Measurements from ENCODE around the gene TNP1.

The TNP1 gene

GRCh38 chr2:216875862-216876261 is 16.0 kb upstream of the TNP1 start:
- no peak for DNase-seq (ENCODE audit: low read depth in 1 of 2, low spot score in 1 of 2)

GRCh38 chr2:216873573-216873972 is 13.7 kb upstream of the TNP1 start:
- no peak for DNase-seq (ENCODE audit: low read depth in 1 of 2, low spot score in 1 of 2)

GRCh38 chr2:216872624-216873023 is 12.8 kb upstream of the TNP1 start:
- no peak for DNase-seq (ENCODE audit: low read depth in 1 of 2, low spot score in 1 of 2)

- no peak for DNase-seq (ENCODE audit: low read depth in 1 of 2, low spot score in 1 of 2)
These were observed 12.2 kb upstream of the TNP1 start for GRCh38 chr2:216872040-216872439.

DNA sequence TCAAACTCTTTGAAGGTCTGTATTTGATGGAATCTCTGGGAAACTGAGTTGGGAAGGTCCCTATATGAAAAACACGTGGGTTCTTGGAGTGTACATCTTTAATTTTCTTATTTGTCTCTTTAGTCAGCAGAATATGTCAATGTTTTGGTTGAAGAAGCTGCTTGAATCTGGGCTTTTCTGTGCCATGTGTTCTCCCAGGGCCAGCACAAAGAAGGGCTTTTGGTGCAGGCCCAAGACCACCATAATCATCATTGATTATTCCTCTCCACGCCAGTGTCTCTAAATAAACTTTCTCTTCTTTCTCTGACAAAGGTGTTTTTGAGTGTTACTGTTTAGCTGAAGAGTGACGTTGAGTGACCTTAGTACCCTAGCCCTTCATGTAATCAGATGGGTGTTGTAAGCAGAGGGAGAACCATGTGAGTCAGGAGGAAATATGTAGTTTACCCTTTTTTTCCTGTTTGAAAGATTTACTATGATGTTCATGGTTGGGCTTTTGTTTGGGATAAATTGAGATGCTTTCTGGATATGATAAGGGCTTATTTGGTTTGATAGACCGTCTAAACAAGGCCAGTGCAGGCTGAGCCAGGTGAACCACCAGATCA is 11.6 kb upstream of the TNP1 start:
- DNase-seq (ENCODE audit: low read depth in 1 of 2, low spot score in 1 of 2) = no peak

GRCh38 chr2:216870508-216871332 is 10.9 kb upstream of the TNP1 start:
- DNase-seq (ENCODE audit: low read depth in 1 of 2, low spot score in 1 of 2) = no peak

GRCh38 chr2:216866515-216867095 is 6.7 kb upstream of the TNP1 start:
- DNase-seq (ENCODE audit: low read depth in 1 of 2, low spot score in 1 of 2) = no peak

DNA sequence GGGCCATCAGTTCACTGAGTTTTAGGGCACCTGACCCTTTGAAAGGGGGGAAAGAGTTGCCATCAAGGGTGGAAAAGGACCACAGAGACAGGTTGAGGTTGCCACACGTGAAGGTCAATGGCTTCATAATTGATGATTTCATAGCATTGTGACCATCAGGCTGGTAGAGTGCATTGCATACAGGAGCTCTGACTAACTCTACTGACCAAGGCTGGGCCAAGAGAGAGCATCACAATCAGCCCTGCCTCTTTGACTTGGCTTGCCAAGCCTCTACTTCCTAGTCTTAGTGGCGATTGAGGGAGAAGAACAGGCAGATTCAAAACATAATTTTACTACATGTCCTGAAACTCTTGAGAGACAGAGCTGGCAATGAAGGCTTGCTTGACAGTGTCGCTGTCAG is 5.8 kb upstream of the TNP1 start:
- no peak for DNase-seq (ENCODE audit: low read depth in 1 of 2, low spot score in 1 of 2)

DNA sequence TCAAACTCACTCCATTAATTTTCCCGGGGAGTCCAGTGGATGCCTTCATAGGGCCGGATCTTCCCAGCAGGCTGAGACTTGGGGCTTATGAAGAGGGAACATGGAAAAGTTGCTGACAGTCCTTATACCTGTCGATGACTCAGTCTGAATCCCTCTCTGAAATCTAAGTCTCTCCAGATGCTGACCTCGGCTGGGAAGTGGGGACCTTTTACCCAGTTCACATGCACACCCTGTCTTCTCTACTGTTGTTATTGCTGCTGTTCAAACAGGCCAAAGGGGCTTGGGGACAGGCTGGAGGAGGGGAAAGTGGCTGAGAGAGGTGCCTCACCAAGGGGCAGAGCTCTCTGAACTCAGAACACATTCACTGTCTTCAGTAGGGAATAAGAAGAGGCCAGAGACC is 4.1 kb upstream of the TNP1 start:
- no peak for DNase-seq (ENCODE audit: low read depth in 1 of 2, low spot score in 1 of 2)

GRCh38 chr2:216862628-216863398 is 2.9 kb upstream of the TNP1 start:
- no peak for DNase-seq (ENCODE audit: low read depth in 1 of 2, low spot score in 1 of 2)

DNA sequence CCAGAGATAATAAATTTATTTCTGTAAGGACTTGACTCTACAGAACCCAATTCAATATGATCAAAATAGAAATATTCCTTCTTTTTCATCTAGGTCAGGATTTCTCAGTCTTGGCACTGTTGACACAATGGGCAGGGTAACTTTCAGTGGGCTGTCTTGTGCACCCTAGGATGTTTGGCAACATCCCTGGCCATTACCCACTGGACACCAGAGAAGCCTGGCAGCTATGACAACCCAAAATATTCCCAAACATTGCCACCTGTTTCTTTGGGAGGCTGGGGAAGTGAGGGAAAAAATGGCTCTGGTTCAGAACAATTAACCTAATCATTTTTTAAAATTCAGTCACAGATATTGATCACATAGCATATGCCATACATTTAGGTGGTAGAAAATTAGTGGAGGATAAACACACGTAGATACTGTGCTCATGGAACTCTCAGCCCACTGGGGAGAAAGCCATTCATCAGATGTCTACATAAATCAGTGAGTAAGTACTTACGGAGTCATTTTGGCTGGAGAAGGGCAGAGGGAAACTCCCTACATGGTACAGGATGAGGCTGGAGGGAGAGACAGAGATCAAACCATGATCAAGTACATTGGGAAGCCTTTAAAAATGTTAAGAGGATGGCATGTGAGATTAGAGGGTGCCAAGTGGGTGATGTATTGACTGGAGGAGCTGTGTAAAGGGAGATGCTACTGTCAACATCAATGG is 718 bp upstream of the TNP1 start:
- no peak for DNase-seq (ENCODE audit: low read depth in 1 of 2, low spot score in 1 of 2)

- no peak for DNase-seq (ENCODE audit: low read depth in 1 of 2, low spot score in 1 of 2)
These were observed 1.6 kb downstream of the TNP1 start for GRCh38 chr2:216858312-216858711.

DNA sequence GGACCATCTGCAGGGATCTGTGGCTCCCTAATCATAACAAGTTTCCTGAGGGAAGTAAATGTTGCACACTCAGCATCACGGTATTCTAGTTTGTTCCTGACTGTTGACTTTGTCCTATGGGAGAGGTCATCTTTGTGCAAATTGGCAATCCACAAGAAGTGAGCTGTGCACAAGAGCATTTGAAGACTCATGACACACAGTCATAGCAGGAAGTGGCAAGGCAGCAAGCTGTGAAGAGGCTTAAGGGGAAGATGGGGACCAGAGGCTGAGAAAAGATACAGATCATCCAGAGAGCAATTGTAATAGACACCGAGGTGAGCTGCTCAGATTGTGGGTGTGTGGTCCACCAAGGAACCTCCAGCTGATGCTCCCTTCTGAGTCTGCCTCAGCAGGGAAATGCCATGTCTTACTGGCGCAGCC is 2.7 kb downstream of the TNP1 start:
- DNase-seq (ENCODE audit: low read depth in 1 of 2, low spot score in 1 of 2) = no peak

- DNase-seq (ENCODE audit: low read depth in 1 of 2, low spot score in 1 of 2) = no peak
These were observed 3.3 kb downstream of the TNP1 start for GRCh38 chr2:216856406-216857065.

DNA sequence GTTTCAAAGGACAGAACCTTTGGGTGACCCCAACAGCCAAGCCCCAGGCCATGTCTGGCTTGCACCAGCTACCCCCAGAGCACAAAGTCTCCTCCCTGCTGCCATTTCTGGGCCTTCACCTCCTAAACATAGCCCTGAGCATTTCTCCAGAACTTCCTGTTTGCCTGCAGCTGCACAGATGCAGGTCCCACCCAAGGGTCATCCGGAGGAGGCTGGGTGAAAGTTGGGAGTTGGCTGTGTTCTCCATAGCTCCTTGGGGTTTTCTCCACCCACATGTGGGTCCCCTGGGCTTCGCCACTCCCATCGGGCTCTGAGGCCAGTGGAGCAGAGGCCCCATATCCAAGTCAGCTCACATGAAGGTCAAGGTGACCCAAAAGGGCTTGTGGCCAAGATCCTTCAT is 4.3 kb downstream of the TNP1 start:
- no peak for DNase-seq (ENCODE audit: low read depth in 1 of 2, low spot score in 1 of 2)

DNA sequence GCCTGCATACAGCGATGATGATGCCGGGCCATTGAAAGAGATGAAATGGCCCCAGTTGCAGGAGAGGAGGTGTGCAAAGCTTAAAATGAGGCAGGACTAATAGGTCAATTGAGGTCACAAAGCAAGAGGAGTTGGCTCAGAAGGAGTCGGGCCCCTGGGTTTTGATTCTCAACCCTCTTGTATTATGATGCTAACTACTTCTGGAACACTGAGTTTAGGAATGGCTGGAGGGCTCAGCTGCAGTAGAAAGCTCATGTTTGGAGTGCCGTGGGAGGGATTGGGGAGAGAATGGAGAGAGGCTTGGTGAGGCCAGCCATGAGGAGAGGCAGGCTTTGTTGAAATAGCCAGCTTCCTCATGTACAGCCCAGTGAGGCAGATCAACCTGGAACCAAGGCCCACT is 4.8 kb downstream of the TNP1 start:
- DNase-seq (ENCODE audit: low read depth in 1 of 2, low spot score in 1 of 2) = no peak

DNA sequence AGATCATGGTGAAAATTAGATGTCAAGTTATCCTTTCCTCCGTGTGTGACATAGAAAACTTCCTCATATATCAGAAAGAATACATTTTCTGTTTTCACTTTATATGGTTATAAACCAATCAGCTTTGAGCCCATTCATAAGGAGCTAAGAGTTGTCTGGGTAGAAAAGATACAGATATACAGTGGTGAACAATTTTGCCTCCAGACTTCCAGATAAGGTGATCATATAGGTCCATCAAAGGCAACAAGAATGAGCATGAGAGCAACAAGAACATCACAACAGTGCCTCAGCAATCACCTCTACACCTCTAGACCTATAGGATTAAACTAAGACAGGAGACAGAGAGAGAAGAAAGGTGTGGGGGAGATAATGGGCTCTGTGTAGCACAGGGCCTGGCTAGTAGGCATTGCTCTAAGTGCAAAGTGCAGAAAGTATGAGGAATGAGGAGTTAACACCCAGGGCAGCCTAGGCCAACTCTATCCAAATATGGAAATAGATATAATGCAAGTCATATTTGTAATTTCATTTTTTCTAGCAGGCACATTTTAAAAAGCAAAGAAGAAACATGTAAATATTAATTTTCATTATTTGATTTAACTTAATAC is 8.3 kb downstream of the TNP1 start:
- no peak for DNase-seq (ENCODE audit: low read depth in 1 of 2, low spot score in 1 of 2)

DNA sequence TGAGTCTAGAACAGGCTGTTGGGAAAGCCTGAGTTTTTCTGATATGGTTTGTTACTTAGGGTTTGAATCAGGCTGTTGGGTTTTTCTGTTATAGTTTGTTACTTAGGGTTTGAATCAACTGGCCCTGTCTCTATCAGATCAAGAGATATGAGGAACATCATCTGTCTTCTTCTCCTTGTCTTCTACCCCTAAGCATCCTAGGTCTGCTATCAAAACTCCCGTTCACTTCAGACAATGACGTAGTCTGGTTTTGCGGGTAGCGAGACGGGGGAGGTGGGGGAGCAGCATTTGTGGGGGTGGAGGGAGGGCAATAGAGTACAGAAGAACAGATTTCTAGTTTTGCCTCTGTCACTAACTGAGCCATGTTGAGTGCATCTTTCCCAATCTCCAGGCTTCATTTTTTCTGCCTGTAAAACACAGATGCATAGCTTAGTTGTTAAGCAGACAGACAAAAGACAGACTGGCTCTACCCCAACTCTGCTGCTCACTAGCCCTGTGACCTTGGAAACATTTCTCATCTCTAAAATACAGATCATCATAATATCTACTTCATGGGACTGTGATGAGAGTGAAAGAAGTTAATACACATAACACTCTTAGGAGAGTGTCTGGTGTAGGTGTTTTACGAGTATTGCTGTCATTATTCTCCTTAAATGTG is 9.1 kb downstream of the TNP1 start:
- DNase-seq (ENCODE audit: low read depth in 1 of 2, low spot score in 1 of 2) = no peak

DNA sequence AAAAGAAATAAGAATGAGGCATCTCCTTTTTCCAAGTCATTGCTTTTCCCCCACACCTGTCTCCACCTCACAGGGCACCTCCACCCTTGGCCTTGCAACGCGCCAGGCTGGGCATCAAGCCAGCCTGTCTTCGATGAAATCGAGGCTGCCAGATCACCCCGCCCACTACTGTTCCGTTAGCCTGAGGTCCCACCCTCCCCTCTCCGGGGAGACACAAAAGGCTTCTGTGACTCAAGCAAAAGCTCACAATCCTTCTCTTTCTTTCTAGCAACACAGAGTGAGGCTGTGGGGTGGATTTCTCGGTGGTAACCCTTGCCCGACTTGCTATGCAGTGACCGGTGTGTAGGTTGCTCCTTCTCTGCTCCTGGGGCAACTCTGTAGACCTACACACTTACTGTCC is 9.9 kb downstream of the TNP1 start:
- no peak for DNase-seq (ENCODE audit: low read depth in 1 of 2, low spot score in 1 of 2)

GRCh38 chr2:216845426-216845825 is 14.4 kb downstream of the TNP1 start:
- no peak for DNase-seq (ENCODE audit: low read depth in 1 of 2, low spot score in 1 of 2)

Measured in stimulated activated CD4-positive, alpha-beta T cell treated with anti-CD3 and anti-CD28 coated beads, Interleukin-15, amount 100 ng/mL, for 1 hour (primary cell).